Embryonic facial prominence (tissue), 1 donor: ENCODE measurements around the gene ATP2B2.
"Not testable (repeated sequence)": the region's sequence is repeated elsewhere in the genome, so short reads cannot be mapped to it uniquely, and the experiment has no call there.

Source experiments
- DNase-seq: peaks from one replicate; pipeline ENCODE4 v3.0.0-alpha.2; 2016; ENCODE audit errors: extremely low spot score

The ATP2B2 gene

DNA sequence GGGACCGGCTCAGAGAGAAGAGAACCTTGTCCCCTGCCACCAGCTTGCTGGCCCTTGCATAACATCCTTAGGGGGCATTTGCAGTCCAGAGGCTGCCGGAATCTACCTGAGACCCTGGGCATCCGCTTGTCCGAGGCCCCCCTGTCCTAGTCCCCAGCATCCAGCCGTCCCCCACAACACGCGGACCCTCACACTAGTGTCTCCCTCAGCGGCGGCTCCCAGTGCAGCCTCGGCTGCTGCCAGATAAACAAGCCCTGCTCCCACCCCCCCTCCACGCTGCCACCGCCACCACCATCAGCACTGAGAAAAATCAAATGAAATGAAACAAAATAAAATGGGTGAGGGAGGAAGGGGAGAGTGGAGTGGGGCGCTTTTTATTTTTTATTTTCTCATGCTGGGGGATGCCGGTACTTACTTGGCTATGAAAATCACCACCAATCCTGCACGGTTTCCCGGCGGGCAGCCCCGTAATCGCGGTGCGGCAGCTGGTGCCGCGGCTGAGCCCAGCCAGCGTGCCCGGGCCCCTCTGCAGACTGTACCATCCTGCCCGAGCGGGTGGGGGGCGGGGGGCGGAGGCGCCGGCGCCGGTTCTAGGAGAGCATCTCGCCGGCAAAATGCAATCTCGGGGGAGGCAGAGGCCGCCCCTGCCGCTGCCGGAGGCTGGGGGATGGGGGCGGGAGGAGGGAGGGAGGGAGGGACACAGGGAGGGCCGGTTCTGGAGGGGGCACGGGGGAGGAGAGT lies at the start of gene ATP2B2:
Gene ATP2B2 (minus strand): TSS at position 537 of the 741 bp plus-strand sequence. CDS start 56,043 bp downstream, outside the sequence.
- DNase-seq, result no peak

GRCh38 chr3:10554746-10555145 lies 49.4 kb upstream of the ATP2B2 start:
- no peak for DNase-seq

- no peak for DNase-seq
Measured at GRCh38 chr3:10554236-10554611, 48.8 kb upstream of the ATP2B2 start.

DNA sequence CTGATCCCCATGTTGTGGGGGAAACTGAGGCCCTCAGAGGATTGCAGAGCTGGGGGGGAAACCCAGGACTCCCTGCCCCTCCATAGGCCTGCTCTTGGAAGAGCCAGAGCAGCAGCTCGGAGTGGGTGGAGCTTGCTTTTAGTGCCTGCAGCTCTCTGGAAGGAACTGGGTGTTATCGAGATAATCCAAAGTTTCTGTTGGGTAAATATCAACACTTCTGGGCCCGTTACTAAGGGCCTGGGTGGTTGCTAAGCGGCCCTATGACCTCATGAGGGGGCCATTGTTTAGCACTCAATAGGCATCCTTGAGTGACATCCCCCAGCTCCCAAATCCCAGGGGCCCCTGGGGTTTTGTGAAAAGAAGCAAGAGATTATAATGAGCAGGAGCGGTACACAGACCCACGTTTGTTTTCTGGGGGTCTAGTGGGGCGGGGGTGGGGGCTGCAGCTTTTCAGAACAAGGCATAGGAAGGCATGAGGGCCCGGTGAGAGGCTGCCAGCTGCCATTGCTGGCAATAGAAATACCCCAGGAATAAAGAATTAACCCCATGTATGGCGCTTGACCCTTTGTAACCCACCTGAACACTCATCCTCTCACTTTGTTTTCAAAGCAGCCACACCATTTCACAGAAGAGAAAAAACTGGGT lies 48.3 kb upstream of the ATP2B2 start:
- no peak for DNase-seq

GRCh38 chr3:10552631-10552943 lies 47.2 kb upstream of the ATP2B2 start:
- no peak for DNase-seq

DNA sequence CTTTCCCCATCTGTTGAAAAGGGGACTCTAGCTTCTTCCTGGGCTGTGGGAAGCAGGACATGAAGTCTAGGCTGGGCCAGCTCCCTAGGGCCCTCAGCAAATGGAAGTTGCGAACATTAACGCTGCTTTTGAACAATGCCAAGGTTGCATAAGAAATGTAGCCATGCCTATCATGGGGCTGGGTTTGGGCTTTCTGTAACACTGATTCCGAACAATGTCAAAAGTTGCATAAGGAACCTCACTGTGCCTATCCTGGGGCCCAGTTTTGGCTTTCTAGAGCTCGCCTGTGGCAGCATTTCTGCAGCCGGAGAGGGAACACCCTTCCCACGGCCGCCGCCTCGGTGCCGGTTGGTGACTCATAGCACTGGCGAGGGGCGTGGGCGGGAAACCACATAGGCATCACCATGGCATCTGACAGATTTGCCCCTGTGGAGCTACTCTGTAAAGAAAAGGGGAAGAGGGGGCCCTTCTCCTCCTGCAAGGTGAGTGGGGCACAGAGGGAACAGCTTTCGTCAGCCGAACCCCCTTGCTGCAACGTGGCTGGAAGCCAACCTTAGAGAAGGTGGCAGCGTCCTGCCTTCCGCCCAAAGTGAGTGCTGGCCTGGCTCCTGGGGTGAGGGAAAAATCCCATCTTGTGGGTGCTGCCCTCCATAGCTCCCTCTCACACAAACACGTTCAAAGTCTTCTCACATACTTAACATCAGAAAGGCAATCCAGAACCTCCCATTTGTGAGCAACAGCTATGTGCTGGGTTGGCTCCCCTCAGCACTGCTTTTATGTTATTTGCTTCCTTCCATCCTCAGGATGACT lies 46.6 kb upstream of the ATP2B2 start:
- no peak for DNase-seq

DNA sequence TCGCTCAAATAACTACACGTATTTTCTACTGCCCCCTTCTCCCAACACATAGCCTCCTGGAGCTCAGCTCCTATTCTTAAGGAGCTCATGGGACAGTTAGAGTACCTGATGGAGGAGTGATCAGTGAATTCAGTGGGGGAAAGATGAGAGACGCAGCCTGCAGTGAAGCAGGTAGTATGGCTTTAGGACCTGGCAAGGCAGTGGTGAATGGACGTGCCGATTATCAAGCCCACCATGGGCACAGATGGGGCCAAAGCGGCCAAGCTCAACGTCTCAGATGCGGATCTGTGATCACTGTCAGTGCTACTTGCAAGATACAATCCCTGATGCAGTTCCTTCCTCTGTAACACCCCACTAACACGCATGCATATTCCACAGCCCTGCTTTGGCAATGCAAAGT lies 45.8 kb upstream of the ATP2B2 start:
- DNase-seq, result no peak

GRCh38 chr3:10550705-10551104 lies 45.3 kb upstream of the ATP2B2 start:
- DNase-seq, result no peak

DNA sequence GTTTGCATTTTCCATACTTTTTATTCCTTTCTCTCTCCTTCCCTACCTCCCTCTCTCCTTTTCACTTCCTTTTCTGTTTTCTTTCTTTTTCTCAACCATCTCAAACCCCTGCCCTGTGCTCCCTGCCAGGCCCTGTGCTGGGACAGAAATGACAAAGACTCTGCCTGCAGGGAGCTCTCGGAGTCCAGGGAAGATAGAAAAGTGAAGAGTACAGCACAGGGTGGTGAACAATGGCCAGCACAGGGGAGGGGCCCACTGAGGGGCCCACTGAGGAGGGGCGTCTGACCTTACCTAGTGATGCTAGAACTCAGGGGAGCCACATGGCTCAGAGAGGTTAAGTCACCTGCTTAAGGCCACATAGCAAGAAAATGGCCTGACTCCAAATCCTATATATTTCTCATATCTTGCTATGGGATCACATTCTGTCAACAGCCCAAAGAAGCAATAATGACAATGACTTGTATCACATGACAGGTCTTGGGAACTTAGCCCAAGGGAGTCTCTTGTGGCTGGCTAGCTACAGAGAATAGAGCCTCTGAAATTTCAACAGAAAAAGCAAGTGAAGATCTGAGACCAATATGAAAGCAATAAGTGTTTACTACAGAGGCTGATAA lies 44.3 kb upstream of the ATP2B2 start:
- no peak for DNase-seq

DNA sequence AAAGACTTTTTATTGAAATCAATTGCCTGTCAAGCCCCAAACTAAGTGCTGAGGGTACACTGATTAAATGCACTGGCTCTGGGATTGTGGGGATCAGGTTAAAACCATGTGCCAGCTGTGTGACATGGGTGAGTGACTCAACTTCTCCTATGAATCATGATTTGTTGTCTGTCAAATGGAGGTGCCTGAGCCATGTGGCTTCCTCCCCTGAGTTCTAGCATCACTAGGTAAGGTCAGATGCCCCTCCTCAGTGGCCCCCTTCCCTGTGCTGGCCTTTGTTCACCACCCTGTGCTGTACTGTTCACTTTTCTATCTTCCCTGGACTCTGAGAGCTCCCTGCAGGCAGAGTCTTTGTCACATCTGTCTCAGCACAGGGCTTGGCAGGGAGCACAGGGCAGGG lies 43.6 kb upstream of the ATP2B2 start:
- DNase-seq, result no peak

DNA sequence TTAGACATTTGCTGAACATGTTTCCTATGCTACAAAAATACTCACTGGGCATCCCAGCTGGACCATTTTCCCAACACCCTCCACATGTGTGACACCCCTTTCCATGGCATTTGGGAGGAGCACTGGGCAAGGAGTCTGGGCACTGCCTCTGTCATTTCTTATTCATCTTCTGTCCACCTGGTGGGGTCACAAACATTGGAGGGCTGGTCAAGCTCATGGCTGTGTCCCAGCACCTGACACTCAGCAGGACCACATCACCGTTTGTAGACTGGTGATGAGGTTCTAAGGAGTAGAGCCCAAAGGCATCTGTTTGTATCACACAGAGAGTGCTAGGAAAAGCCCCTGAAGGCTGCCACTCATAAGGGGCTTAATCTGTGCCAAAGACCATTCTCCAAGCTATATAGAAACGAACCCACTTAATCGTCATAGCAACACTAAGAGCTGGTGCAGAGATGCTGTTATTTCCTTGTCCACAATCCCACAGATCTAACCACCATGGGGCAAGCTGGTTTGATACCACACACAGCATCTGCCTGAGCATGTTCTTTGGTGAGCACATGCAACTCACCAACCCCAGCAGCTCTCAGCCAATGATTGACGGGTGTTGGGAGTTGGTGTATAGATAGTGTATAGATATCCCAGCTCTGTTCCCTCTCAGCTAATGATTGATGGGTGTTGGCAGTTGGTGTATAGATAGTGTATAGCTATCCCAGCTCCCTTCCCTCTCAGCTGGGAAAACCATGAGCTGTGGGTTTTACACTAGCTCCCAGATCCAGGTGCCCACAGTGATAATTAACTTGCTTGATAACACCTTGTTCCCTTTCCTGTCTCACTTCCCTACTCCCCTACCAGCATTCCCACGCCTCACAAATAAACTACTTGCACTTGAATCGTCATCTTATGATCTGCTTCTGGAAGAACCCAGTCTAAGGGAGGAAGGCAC lies 42.7 kb upstream of the ATP2B2 start:
- DNase-seq, result no peak

DNA sequence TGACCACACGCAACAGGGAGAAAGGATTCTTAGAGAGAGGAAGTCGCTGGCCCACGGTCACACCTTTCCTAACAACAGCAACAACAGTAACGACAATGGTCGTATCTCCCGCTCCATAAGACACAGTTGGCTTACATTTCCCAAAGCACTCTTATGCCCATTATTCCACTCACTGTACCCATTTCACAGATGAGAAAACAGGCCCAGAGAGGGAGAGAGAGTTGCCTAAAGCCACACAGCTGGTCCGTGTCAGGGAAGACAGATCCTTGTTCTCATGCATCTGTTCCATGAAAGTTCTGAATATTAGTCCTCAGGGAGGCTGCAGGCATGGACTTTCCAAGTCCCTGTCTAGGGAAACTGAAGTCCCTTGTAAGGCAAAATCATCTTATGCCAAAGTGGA lies 42.0 kb upstream of the ATP2B2 start:
- DNase-seq, result no peak

GRCh38 chr3:10546820-10547263 lies 41.5 kb upstream of the ATP2B2 start:
- no peak for DNase-seq

- DNase-seq, result no peak
Measured at GRCh38 chr3:10546181-10546624, 40.8 kb upstream of the ATP2B2 start.

DNA sequence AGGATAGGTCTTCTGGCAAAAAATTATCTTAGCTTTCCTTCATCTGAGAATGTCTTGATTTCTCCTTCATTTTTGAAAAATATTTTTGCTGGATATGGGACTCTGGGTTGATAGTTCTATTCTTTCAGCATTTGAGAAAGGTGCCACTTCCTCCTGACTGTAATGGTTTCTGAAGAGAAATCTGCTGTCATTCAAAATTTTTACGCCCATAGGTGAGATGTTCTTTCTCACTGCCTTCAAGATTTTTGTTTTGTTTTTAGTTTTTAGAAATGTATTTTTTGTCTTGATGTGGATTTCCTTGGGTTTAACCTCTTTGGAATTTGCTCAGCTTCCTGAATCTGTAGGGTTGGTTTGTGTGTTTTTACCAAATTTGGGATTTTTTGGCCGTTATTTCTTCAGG lies 37.1 kb upstream of the ATP2B2 start:
- no peak for DNase-seq

GRCh38 chr3:10540347-10540746 lies 35.0 kb upstream of the ATP2B2 start:
- DNase-seq, result not testable (repeated sequence)

DNA sequence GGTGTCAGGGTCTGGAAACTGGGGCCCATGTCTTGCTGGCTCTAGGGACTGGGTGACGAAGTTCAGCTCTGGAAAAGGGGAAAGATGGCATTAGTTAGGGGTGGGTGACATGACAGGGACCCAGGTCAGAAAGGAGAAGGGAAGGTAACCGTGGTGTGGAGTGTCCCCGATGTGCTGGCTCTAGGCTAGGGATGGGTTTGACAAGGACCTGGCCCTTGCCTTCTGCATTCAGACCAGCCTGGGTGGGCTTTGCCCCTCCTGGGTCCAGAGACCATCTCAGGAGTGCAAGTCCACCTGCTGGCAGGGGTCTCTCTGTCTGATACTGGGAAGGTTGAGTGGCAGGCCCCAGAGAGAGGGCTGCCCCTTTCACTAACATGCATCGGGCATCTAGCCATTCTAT lies 28.7 kb upstream of the ATP2B2 start:
- DNase-seq, result no peak

- no peak for DNase-seq
Measured at GRCh38 chr3:10533737-10534023, 28.3 kb upstream of the ATP2B2 start.

GRCh38 chr3:10532939-10533736 lies 27.8 kb upstream of the ATP2B2 start:
- DNase-seq, result no peak

DNA sequence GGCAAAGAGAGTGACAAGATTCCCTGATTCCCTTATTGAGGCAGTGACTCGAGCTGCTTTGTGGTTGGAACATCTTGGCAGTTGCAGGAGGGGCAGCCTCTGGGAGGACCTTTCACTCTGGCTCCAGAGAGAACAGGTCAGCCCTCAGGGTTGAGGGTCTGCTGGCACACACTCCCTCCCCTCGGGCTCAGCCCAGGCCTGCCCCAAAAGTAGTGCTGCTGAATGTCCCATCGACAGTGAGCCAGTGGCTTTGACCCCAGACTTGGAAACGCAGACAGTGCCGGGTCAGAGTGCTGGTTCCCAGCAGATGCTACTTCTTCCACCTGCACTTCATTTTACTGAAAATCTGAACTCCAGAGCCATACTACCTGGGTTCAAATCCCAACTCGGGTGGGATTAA lies 25.6 kb upstream of the ATP2B2 start:
- DNase-seq, result no peak

DNA sequence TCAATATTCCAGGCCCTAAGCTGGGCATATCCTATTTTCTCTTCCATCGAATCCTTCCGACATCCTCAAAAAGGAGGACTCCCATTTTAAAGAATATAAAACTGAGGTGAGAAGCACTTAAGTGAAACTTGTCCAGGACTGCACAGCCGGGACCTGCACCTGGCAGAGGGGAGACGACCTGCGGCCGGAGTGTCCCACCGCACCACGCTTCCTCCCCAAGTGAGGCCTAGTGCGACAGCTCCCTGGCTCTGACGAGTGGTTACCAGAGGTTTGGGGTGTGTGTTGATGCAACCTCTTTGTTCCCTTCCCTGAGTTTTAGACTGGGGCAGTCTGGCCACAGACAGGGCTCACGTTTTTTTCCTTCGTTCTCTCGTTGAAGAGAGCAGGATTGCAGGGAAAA lies 24.9 kb upstream of the ATP2B2 start:
- DNase-seq, result no peak
